Measurements from ENCODE around the gene PDLIM1.
"Not testable (repeated sequence)": the region's sequence is repeated elsewhere in the genome, so short reads cannot be mapped to it uniquely, and the experiment has no call there.

PDLIM1 gene

GRCh38 chr10:95211606-95212279 is 79.1 kb downstream of the PDLIM1 start:
- H3K9me3 ChIP-seq (ENCODE audit: low read depth, low read length), result no peaks in the 10 kb centered on the region
- no peak for DNase-seq (ENCODE audit: low read depth, low spot score)
- no peak overlapping the region for H3K9ac ChIP-seq (ENCODE audit: insufficient read length)
- TF ChIP-seq EZH2 (IDR thresholded peaks at IDR 0.05) (no peak), POLR2AphosphoS5 (IDR thresholded peaks at IDR 0.05; ENCODE audit: borderline replicate concordance, low read depth, low read length) (no peak), FOXP2 (optimal IDR thresholded peaks at IDR 0.05; ENCODE audit: control extremely low read depth, extremely low read length, insufficient read depth) (no peak)
- H3K27ac ChIP-seq, result no peak overlapping the region
- H3K4me3 ChIP-seq, result no peak overlapping the region
- no peaks in the 10 kb centered on the region for H3K36me3 ChIP-seq (ENCODE audit: insufficient read depth, low read length)

GRCh38 chr10:95209509-95210127 is 81.2 kb downstream of the PDLIM1 start:
- no peak overlapping the region for H3K4me3 ChIP-seq
- DNase-seq (ENCODE audit: low read depth, low spot score), result no peak
- H3K9me3 ChIP-seq (ENCODE audit: low read depth, low read length), result no peaks in the 10 kb centered on the region
- no peaks in the 10 kb centered on the region for H3K36me3 ChIP-seq (ENCODE audit: insufficient read depth, low read length)
- TF ChIP-seq EZH2 (IDR thresholded peaks at IDR 0.05), result no peak
- no peak for TF ChIP-seq POLR2AphosphoS5 (IDR thresholded peaks at IDR 0.05; ENCODE audit: borderline replicate concordance, low read depth, low read length)
- TF ChIP-seq FOXP2 (optimal IDR thresholded peaks at IDR 0.05; ENCODE audit: control extremely low read depth, extremely low read length, insufficient read depth), result no peak
- no peak overlapping the region for H3K27ac ChIP-seq
- H3K9ac ChIP-seq (ENCODE audit: insufficient read length), result no peak overlapping the region

GRCh38 chr10:95208702-95209391 is 82.0 kb downstream of the PDLIM1 start:
- H3K36me3 ChIP-seq (ENCODE audit: insufficient read depth, low read length), result no peaks in the 10 kb centered on the region
- H3K27ac ChIP-seq, result no peak overlapping the region
- TF ChIP-seq POLR2AphosphoS5 (IDR thresholded peaks at IDR 0.05; ENCODE audit: borderline replicate concordance, low read depth, low read length), result no peak
- TF ChIP-seq FOXP2 (optimal IDR thresholded peaks at IDR 0.05; ENCODE audit: control extremely low read depth, extremely low read length, insufficient read depth), result no peak
- H3K4me3 ChIP-seq, result no peak overlapping the region
- H3K9me3 ChIP-seq (ENCODE audit: low read depth, low read length), result no peaks in the 10 kb centered on the region
- DNase-seq (ENCODE audit: low read depth, low spot score), result no peak
- no peak overlapping the region for H3K9ac ChIP-seq (ENCODE audit: insufficient read length)

GRCh38 chr10:95202865-95203264 is 87.9 kb downstream of the PDLIM1 start:
- H3K36me3 ChIP-seq (ENCODE audit: insufficient read depth, low read length); DNase-seq (ENCODE audit: low read depth, low spot score); H3K9me3 ChIP-seq (ENCODE audit: low read depth, low read length); H3K9ac ChIP-seq (ENCODE audit: insufficient read length); H3K27ac ChIP-seq; H3K4me3 ChIP-seq: not testable (repeated sequence)

- no peak for TF ChIP-seq EZH2 (IDR thresholded peaks at IDR 0.05)
- H3K9ac ChIP-seq (ENCODE audit: insufficient read length), result no peak overlapping the region
- DNase-seq (ENCODE audit: low read depth, low spot score), result no peak
Observed at GRCh38 chr10:95201736-95202135, 89.1 kb downstream of the PDLIM1 start.

GRCh38 chr10:95196046-95196445 is 94.8 kb downstream of the PDLIM1 start:
- Histone ChIP-seq H3K9ac (ENCODE audit: insufficient read length) (no peak overlapping the region), H3K4me3 (no peak overlapping the region), H3K27ac (no peak overlapping the region), H3K9me3 (ENCODE audit: low read depth, low read length) (no peaks in the 10 kb centered on the region), H3K36me3 (ENCODE audit: insufficient read depth, low read length) (no peaks in the 10 kb centered on the region)
- no peak for DNase-seq (ENCODE audit: low read depth, low spot score)
- no peak for TF ChIP-seq EZH2 (IDR thresholded peaks at IDR 0.05)
- TF ChIP-seq POLR2AphosphoS5 (IDR thresholded peaks at IDR 0.05; ENCODE audit: borderline replicate concordance, low read depth, low read length), result no peak
- no peak for TF ChIP-seq FOXP2 (optimal IDR thresholded peaks at IDR 0.05; ENCODE audit: control extremely low read depth, extremely low read length, insufficient read depth)

More at GRCh38 chr10:95201736-95202135, 89.1 kb downstream of the PDLIM1 start:
- no peaks in the 10 kb centered on the region for H3K36me3 ChIP-seq (ENCODE audit: insufficient read depth, low read length)
- no peaks in the 10 kb centered on the region for H3K9me3 ChIP-seq (ENCODE audit: low read depth, low read length)
- no peak overlapping the region for H3K4me3 ChIP-seq
- no peak overlapping the region for H3K27ac ChIP-seq

- H3K27ac ChIP-seq, result no peak within 1 kb of the TSS
- H3K9me3 ChIP-seq (ENCODE audit: low read depth, low read length), result no peaks in the 10 kb centered on the region
- DNase-seq (ENCODE audit: low read depth, low spot score), result no peak
- TF ChIP-seq EZH2 (IDR thresholded peaks at IDR 0.05), result no peak
- TF ChIP-seq POLR2AphosphoS5 (IDR thresholded peaks at IDR 0.05; ENCODE audit: borderline replicate concordance, low read depth, low read length), result no peak
- no peak for TF ChIP-seq FOXP2 (optimal IDR thresholded peaks at IDR 0.05; ENCODE audit: control extremely low read depth, extremely low read length, insufficient read depth)
- no peak within 1 kb of the TSS for H3K9ac ChIP-seq (ENCODE audit: insufficient read length)
- no peaks in the 10 kb centered on the region for H3K36me3 ChIP-seq (ENCODE audit: insufficient read depth, low read length)
- H3K4me3 ChIP-seq, result no peak within 1 kb of the TSS
Observed at GRCh38 chr10:95193944-95194343, 96.9 kb downstream of the PDLIM1 start, which contains the start of gene ACSM6. Gene ACSM6, plus strand, starts transcription at chr10:95194238. Its CDS starts 248 bp downstream, at chr10:95194486.

- Histone ChIP-seq H3K9me3 (ENCODE audit: low read depth, low read length) (no peaks in the 10 kb centered on the region), H3K9ac (ENCODE audit: insufficient read length) (no peak overlapping the region), H3K4me3 (no peak overlapping the region), H3K36me3 (ENCODE audit: insufficient read depth, low read length) (no peaks in the 10 kb centered on the region), H3K27ac (no peak overlapping the region)
- TF ChIP-seq FOXP2 (optimal IDR thresholded peaks at IDR 0.05; ENCODE audit: control extremely low read depth, extremely low read length, insufficient read depth), result no peak
- no peak for TF ChIP-seq POLR2AphosphoS5 (IDR thresholded peaks at IDR 0.05; ENCODE audit: borderline replicate concordance, low read depth, low read length)
- no peak for TF ChIP-seq EZH2 (IDR thresholded peaks at IDR 0.05)
- DNase-seq (ENCODE audit: low read depth, low spot score), result no peak
Observed at GRCh38 chr10:95188593-95188992, 102.2 kb downstream of the PDLIM1 start.
